ENCODE data around the gene FUT7. TPM values are rescaled to one million over a fixed set of nuclear protein-coding genes. Genes with fewer than 3 reads are reported as not detected.
A peak's percentile ranks its signal among the peaks of the same experiment; 100 is the strongest.
"Not testable (repeated sequence)": the region's sequence is repeated elsewhere in the genome, so short reads cannot be mapped to it uniquely, and the experiment has no call there.

The FUT7 gene
- total and polyA plus RNA-seq, 2 donors (not counting 1 experiment from before 2014, with no cell fraction given), result not detected

DNA sequence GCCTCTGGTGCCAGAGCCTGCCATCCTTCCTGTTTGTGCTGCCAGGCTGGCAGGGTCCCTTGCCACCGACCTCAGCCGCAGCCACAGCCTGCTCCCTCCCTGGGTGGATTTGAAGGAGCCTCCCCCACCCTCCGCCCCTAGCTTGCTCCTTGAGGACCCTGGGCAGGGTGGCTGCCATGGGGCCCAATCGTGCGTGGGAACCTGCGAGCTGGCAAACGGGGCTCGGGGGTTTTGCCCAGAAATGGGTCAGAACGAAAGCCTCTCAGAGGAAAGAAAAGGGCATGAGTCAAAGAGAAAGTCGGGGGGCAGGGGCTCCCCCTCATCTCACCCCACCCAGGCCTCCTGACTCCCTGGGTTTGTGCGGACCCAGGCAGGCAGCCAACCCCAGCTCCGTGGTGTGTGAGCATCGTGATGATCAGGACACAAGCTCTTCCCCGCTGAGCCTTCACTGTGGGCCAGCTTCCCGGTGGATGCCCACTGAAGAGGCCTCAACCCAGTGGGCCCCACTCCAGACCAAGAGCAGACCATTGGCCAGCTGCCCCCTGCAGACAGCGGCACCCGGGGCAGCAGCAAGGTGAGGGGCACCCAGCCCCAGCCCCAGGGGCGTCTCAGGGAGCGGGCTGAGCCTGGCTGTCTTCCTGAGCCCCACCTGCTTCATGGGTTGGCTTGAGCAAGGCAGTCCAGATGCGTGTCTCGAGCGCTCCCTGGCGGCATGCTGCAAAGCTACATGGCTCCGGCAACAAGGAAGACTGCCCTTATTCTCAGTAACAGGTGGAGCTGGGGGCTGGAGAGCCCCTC is 3.0 kb upstream of the FUT7 start:
- peak; percentile 69 to 82 for DNase-seq (ENCODE audit: low read depth in 2 of 2)
- no peak overlapping the region for H3K4me2 ChIP-seq (ENCODE audit: extremely low read depth, insufficient read depth, low read length)
- no peak overlapping the region for H2AFZ ChIP-seq (ENCODE audit: low read length)
- H3K4me1 ChIP-seq (ENCODE audit: control insufficient read depth, extremely low read depth, insufficient read depth, low read length), result no peaks in the 10 kb centered on the region
- no peaks in the 10 kb centered on the region for H3K9me3 ChIP-seq (ENCODE audit: control insufficient read depth, insufficient read depth, low read depth, low read length)
- no peak overlapping the region for H3K27ac ChIP-seq (ENCODE audit: insufficient read depth, low read length)
- peaks cover 6% of the 10 kb centered on the region for H3K36me3 ChIP-seq (ENCODE audit: control insufficient read depth, insufficient read depth, low read length)
- no peak overlapping the region for H3K9ac ChIP-seq (ENCODE audit: insufficient read depth, low read length)
- H3K27me3 ChIP-seq (ENCODE audit: control insufficient read depth, insufficient read depth, low read length), result no peaks in the 10 kb centered on the region
- no peak overlapping the region for H3K4me3 ChIP-seq (replicated peaks in 1 of 4; ENCODE audit: control extremely low read depth in 1 of 4, insufficient read depth in 1 of 4, low read depth in 3 of 4, low read length in 4 of 4)
- TF ChIP-seq, protein P1, sequence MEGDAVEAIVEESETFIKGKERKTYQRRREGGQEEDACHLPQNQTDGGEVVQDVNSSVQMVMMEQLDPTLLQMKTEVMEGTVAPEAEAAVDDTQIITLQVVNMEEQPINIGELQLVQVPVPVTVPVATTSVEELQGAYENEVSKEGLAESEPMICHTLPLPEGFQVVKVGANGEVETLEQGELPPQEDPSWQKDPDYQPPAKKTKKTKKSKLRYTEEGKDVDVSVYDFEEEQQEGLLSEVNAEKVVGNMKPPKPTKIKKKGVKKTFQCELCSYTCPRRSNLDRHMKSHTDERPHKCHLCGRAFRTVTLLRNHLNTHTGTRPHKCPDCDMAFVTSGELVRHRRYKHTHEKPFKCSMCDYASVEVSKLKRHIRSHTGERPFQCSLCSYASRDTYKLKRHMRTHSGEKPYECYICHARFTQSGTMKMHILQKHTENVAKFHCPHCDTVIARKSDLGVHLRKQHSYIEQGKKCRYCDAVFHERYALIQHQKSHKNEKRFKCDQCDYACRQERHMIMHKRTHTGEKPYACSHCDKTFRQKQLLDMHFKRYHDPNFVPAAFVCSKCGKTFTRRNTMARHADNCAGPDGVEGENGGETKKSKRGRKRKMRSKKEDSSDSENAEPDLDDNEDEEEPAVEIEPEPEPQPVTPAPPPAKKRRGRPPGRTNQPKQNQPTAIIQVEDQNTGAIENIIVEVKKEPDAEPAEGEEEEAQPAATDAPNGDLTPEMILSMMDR (conservative IDR thresholded peaks at IDR 0.05 in 1 of 2, IDR thresholded peaks at IDR 0.05 in 1 of 2; ENCODE audit: low read depth in 1 of 2, low read length in 2 of 2), result peak; percentile 88 to 91
- TF ChIP-seq EZH2 (IDR thresholded peaks at IDR 0.05; ENCODE audit: low read length, missing control alignments), result no peak
- H4K20me1 ChIP-seq (ENCODE audit: control insufficient read depth, extremely low read depth, insufficient read depth, low read length), result no peaks in the 10 kb centered on the region
- H3K79me2 ChIP-seq (ENCODE audit: control insufficient read depth, insufficient read depth, low read length), result no peaks in the 10 kb centered on the region

DNA sequence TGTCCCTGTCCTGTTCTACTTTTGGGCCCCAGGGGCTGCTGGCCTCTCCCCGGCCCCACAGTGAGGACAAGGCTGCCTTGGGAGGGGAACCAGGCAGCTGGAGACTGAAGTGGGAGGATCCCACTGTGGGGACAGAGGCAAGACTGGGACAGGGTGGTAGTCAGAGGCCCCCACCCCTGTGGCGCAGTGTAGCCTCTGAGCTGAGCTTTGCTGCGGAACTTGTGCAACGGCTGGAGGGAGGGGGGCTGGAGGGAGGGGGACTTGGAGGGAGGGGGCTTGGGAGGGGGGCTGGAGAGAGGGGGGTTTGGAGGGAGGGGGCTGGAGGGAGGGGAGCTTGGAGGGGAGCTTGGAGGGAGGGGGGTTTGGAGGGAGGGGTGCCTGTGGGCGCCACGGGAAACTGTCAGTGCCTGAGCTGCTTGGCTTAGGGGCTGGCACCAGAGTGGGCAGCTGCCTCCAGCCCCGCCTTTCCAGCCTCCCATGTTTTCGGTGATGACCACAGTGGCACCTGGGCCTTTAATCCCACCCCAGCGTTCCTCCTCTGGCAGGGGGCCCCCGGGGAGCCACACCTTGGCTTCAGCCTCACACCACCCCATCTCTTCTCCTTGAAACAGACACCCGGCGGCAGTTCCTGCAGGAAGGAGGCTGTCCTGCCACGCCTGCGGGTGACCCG is 2.3 kb upstream of the FUT7 start:
- Histone ChIP-seq H3K36me3 (ENCODE audit: control insufficient read depth, insufficient read depth, low read length) (peaks cover 3% of the 10 kb centered on the region), H3K27me3 (ENCODE audit: control insufficient read depth, insufficient read depth, low read length) (no peaks in the 10 kb centered on the region), H3K4me2 (ENCODE audit: extremely low read depth, insufficient read depth, low read length) (no peak overlapping the region), H3K4me1 (ENCODE audit: control insufficient read depth, extremely low read depth, insufficient read depth, low read length) (peaks cover under 1% of the 10 kb centered on the region), H3K79me2 (ENCODE audit: control insufficient read depth, insufficient read depth, low read length) (no peaks in the 10 kb centered on the region), H2AFZ (ENCODE audit: low read length) (no peak overlapping the region), H3K9me3 (ENCODE audit: control insufficient read depth, insufficient read depth, low read depth, low read length) (no peaks in the 10 kb centered on the region), H4K20me1 (ENCODE audit: control insufficient read depth, extremely low read depth, insufficient read depth, low read length) (no peaks in the 10 kb centered on the region), H3K27ac (ENCODE audit: insufficient read depth, low read length) (no peak overlapping the region), H3K4me3 (replicated peaks in 1 of 4; ENCODE audit: control extremely low read depth in 1 of 4, insufficient read depth in 1 of 4, low read depth in 3 of 4, low read length in 4 of 4) (no peak overlapping the region), H3K9ac (ENCODE audit: insufficient read depth, low read length) (no peak overlapping the region)
- TF ChIP-seq, protein P1 (conservative IDR thresholded peaks at IDR 0.05 in 1 of 2, IDR thresholded peaks at IDR 0.05 in 1 of 2; ENCODE audit: low read depth in 1 of 2, low read length in 2 of 2), result no peak
- TF ChIP-seq EZH2 (IDR thresholded peaks at IDR 0.05; ENCODE audit: low read length, missing control alignments), result no peak
- no peak for DNase-seq (ENCODE audit: low read depth in 2 of 2)

DNA sequence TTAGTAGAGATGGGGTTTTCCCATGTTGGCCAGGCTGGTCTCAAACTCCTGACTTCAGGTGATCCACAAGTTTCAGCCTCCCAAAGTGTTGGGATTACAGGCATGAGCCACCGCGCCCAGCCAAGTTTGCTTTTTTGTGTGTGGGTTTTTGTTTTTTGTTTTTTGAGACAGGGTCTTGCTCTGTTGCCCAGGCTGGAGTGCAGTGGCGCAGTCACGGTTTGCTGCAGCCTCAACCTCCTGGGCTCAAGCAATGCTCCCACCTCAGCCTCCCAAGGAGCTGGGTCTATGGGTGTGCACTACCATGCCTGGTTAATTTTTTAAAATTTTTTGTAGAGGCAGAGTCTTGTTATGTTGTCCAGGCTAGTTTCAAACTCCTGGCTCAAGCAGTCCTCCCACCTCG is 1.6 kb upstream of the FUT7 start:
- DNase-seq (ENCODE audit: low read depth in 2 of 2); H3K27me3 ChIP-seq (ENCODE audit: control insufficient read depth, insufficient read depth, low read length); H2AFZ ChIP-seq (ENCODE audit: low read length); H3K36me3 ChIP-seq (ENCODE audit: control insufficient read depth, insufficient read depth, low read length); H3K9me3 ChIP-seq (ENCODE audit: control insufficient read depth, insufficient read depth, low read depth, low read length); H3K9ac ChIP-seq (ENCODE audit: insufficient read depth, low read length); H3K4me1 ChIP-seq (ENCODE audit: control insufficient read depth, extremely low read depth, insufficient read depth, low read length); H4K20me1 ChIP-seq (ENCODE audit: control insufficient read depth, extremely low read depth, insufficient read depth, low read length); H3K79me2 ChIP-seq (ENCODE audit: control insufficient read depth, insufficient read depth, low read length); H3K27ac ChIP-seq (ENCODE audit: insufficient read depth, low read length); H3K4me3 ChIP-seq (replicated peaks in 1 of 4; ENCODE audit: control extremely low read depth in 1 of 4, insufficient read depth in 1 of 4, low read depth in 3 of 4, low read length in 4 of 4); H3K4me2 ChIP-seq (ENCODE audit: extremely low read depth, insufficient read depth, low read length): not testable (repeated sequence)
